GM08714 (cell line): ENCODE measurements around the gene CLIC1.
A peak's percentile ranks its signal among the peaks of the same experiment; 100 is the strongest.

Experiments used
- H3K4me3 ChIP-seq: fragments of 200-500 bp; sonication (Bioruptor generic); 2 replicates; pipeline ENCODE4 v1.5.1; 2014; ENCODE audit warnings: mild to moderate bottlenecking, low read length, inconsistent platforms
- ZNF274 ChIP-seq: IDR thresholded peaks from 2 replicates; pipeline ENCODE4 v1.6.1; 2012; ENCODE audit warnings: mild to moderate bottlenecking, low read depth, low read length

CLIC1 gene

DNA sequence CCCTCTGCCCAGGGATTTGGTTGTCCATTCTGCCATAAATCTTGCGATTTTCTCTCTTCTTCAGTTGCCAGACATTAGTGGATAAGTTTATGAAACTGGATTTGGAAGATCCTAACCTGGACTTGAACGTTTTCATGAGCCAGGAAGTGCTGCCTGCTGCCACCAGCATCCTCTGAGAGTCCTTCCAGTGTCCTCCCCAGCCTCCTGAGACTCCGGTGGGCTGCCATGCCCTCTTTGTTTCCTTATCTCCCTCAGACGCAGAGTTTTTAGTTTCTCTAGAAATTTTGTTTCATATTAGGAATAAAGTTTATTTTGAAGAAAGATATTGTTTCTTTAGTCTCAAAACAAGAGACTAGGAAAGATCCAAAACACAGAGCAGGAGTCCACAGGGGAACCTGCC is 26.0 kb upstream of the CLIC1 start, which contains the start of gene SAPCD1:
SAPCD1 (plus strand) TSS at position 301 of the 400 bp plus-strand sequence. CDS start 399 bp downstream, outside the sequence.
- TF ChIP-seq ZNF274, result no peak
- no peak within 1 kb of the TSS for H3K4me3 ChIP-seq

DNA sequence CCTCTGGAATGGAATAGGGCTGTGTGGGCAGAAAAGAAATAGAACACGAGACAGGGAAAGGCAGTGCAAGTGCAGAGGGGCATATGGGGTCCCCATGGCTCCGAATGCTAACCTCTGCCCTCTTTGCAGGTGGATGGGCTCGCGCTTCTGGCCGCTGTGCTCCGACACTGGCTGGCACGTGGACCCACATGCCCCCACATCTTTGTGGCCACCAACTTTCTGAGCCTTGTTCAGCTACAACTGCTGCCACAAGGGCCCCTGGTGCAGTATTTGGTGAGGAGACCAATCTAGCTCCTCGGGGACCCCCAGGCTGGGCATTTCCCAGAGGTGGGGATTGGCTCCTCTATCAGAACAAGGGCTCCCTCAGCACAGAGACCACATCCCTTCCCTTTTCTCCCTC is 25.0 kb upstream of the CLIC1 start:
- H3K4me3 ChIP-seq, result no peak overlapping the region
- TF ChIP-seq ZNF274, result no peak

DNA sequence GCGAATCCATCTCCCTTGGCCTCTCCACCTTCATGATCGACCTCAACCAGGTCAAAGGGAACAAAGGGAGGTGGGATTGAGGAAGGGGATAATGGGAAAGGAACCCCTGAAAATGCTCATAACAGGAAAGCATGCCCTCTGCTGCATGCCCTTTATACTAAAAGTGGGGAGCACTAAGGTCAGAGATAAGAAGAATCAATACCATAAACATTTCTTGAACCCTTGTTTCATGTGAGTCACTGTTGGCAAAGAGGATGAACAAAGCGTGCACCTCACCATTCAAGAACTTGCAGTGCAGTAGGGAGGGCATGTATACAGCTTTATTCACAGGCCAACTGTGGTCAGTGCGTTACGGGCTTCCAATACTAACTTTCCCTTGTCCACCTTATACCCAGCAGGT is 24.5 kb upstream of the CLIC1 start:
- no peak overlapping the region for H3K4me3 ChIP-seq
- TF ChIP-seq ZNF274, result no peak

GRCh38 chr6:31758281-31758680 is 22.0 kb upstream of the CLIC1 start:
- TF ChIP-seq ZNF274, result no peak
- H3K4me3 ChIP-seq, result no peak overlapping the region

GRCh38 chr6:31752739-31753319 is 16.5 kb upstream of the CLIC1 start:
- H3K4me3 ChIP-seq, result no peak overlapping the region
- no peak for TF ChIP-seq ZNF274

DNA sequence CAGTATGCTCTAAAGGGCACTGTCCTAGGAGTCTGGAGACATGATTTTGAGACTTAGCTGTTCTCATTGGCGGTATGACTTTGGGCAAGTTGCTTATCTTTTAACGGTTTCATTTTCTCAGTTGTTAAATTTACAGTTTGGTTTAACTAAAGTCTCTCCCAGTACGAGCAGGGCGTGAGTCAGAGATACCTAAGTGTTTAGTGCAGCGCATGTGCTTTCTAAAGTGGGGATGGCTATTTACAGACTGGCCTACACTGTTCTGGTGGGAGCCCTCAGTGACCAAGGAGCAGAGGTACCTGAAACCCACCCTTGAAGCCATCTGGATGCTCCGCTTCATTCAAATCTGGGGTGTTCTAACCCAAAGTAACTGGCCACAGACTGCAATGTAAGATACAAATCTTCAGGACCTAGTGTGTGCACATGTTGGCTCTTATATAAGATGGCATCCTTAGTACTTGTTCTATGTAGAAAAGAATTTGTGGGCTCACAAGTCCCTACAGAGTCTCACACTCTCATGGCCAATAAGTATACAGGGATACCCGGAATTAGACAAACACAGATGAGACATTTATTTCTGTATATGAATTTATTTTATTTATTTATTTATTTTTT is 14.2 kb upstream of the CLIC1 start:
- H3K4me3 ChIP-seq, result no peak overlapping the region
- no peak for TF ChIP-seq ZNF274

DNA sequence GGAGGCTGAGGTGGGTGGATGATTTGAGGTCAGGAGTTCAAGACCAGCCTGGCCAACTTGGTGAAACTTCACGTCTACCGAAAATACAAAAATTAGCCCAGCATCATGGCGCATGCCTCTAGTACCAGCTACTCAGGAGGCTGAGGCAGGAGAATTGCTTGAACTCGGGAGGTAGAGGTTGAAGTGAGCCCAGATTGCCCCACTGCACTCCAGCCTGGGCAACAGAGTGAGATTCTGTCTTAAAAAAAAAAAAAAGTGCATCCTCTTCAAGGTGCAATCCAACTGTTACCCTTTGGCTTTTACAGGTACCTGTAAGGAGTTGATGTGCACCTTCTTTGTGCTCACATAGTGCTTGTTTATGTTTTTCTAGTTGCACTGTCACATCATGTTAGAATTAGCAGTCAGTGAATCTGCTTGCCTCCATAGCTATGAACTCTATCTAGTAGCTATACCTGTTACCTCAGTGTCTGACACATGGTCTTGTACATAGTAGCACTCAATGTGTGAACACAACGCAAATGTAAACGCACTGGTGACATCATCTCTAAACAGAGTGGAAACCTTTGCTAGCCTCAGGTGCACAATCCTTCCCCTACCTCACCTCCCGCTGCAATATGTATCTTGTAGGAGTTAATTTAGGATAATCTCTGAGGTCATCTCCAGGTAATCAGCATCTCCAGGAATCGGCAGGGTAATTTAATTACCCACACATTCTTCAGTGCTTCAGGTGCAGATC is 13.1 kb upstream of the CLIC1 start:
- TF ChIP-seq ZNF274, result no peak
- H3K4me3 ChIP-seq, result no peak overlapping the region

DNA sequence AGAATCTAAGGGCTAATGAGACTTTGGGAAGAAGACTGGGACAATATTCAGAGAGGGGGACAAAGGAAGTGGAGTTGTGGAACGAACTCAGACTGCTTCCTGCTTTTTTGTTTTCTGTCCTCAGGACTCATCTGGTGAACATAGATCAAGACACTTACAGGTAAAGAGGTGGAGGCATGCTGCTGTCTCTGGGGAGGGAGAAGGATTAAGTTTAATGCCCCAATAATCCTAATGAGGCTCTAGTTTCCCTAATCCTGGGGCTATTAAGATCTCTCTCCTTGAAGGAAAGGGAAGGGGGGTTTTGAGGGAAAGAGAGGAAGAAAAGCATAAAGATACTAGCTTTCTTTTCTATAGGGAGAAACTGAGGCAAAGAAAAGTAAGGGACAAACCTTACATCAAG is 8.1 kb upstream of the CLIC1 start:
- no peak for TF ChIP-seq ZNF274
- no peak overlapping the region for H3K4me3 ChIP-seq

DNA sequence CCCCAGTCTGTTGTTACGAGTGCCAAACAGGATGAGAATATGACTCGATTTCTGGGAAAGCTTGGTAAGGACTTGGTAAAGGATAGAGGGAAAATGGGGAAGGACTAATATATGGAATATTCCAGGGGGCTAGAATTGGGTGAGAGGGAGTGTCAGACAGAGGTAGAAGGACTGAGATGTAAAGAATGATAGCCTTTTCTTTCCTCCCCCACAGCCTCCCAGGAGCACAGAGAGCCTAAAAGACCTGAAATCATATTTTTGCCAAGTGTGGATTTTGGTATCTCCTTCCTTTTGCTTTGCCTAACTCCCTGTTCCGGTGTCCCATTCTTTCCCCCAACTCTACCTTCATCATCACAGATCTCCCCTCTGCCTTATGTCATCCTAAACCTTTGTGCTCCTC is 6.6 kb upstream of the CLIC1 start:
- no peak for TF ChIP-seq ZNF274

GRCh38 chr6:31741815-31742214 is 5.5 kb upstream of the CLIC1 start:
- no peak overlapping the region for H3K4me3 ChIP-seq

More for the DNA sequence above, 6.6 kb upstream of the CLIC1 start:
- H3K4me3 ChIP-seq, result no peak overlapping the region

DNA sequence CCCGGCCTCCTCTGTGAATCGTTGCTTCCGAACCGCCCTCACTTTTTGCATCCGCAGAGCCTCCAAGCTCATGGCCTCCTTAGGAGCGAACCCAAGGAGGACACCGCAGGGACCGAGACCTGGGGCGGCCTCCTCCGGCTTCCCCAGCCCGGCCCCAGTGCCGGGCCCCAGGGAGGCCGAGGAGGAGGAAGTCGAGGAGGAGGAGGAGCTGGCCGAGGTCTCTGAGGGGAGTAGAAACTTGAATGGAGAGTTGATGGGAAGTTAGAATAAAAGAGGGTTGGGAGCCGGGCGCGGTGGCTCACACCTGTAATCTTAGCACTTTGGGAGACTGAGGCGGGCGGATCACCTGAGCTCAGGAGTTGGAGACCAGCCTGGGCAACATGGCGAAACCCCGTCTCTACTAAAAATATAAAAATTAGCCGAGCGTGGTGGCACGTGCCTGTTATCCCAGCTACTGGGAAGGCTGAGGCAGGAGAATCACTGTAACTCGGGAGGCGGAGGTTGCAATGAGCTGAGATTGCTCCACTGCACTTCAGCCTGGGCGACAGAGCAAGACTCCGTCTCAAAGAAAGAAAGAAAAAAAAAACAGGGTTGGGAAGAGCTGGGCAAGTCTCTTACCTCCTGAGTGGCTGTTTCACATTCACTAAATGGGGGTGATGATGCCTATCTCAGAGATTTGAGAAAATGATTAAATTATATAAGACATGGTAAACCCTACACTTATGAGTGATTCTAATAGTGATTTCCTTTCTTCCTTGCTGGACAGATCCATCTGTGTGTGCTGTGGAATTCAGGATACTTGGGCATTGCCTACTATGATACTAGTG is 4.3 kb upstream of the CLIC1 start:
- no peak for TF ChIP-seq ZNF274
- peak overlapping the region; percentile 73 for H3K4me3 ChIP-seq

More at GRCh38 chr6:31741815-31742214, 5.5 kb upstream of the CLIC1 start:
- no peak for TF ChIP-seq ZNF274

DNA sequence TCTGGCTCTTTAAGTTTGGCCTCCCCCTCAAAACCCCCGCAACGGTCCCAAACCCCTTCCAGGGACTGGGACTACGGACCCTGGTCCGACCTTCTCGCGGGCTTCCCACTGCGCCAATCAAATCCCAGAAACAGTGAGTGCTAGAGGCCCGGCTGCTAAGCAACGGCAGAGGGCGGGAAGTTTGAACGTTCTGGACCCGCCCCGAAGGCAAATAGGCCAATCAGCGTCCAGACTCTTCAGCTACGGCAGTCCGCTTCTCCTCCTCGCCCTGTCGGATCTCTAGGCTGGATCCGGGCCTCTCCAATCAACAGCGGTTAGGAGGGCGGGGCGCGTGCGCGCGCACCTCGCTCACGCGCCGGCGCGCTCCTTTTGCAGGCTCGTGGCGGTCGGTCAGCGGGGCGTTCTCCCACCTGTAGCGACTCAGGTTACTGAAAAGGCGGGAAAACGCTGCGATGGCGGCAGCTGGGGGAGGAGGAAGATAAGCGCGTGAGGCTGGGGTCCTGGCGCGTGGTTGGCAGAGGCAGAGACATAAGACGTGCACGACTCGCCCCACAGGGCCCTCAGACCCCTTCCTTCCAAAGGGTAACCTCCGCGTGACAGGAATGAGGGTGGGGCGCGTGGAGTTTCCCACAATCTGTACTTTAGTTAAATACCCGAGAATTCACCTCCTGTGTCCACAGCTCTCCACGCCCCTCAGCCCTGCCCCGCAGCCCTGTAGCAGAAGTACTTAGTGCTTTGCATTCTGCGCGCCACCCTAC is 3.5 kb upstream of the CLIC1 start, which contains the start of gene MSH5:
MSH5 (plus strand) TSS at position 367 of the 758 bp plus-strand sequence. CDS start 462 bp downstream, outside the sequence.
- no peak for TF ChIP-seq ZNF274
- H3K4me3 ChIP-seq, result peak within 1 kb of the TSS; percentile 73
